LoVo (cell line): ENCODE data around the gene HENMT1.
"Not testable (repeated sequence)": the region's sequence is repeated elsewhere in the genome, so short reads cannot be mapped to it uniquely, and the experiment has no call there.

ENCODE experiments used
- DNase-seq: peaks from one replicate; pipeline ENCODE4 v3.0.0-alpha.2; 2016; ENCODE audit warnings: low spot score

The HENMT1 gene

GRCh38 chr1:108670131-108670773, 9.4 kb upstream of the HENMT1 start:
- no peak for DNase-seq

- DNase-seq = no peak
Measured at GRCh38 chr1:108669679-108670078, 8.8 kb upstream of the HENMT1 start.

GRCh38 chr1:108668777-108669176, 7.9 kb upstream of the HENMT1 start:
- no peak for DNase-seq

- not testable (repeated sequence) for DNase-seq
Measured at GRCh38 chr1:108667422-108667821, 6.5 kb upstream of the HENMT1 start.

GRCh38 chr1:108665771-108666170, 4.9 kb upstream of the HENMT1 start:
- no peak for DNase-seq

- DNase-seq = no peak
Measured at GRCh38 chr1:108665067-108665466, 4.2 kb upstream of the HENMT1 start.

GRCh38 chr1:108664481-108664880, 3.6 kb upstream of the HENMT1 start:
- DNase-seq = no peak

- DNase-seq = no peak
Measured at GRCh38 chr1:108663074-108663473, 2.2 kb upstream of the HENMT1 start.

- no peak for DNase-seq
Measured at GRCh38 chr1:108657356-108658080, 3.4 kb downstream of the HENMT1 start.

- no peak for DNase-seq
Measured at GRCh38 chr1:108653431-108654105, 7.3 kb downstream of the HENMT1 start.

GRCh38 chr1:108646648-108647269, 14.1 kb downstream of the HENMT1 start:
- DNase-seq = peak; percentile 76

- no peak for DNase-seq
Measured at GRCh38 chr1:108646265-108646647, 14.6 kb downstream of the HENMT1 start.

- no peak for DNase-seq
Measured at GRCh38 chr1:108645564-108646184, 15.2 kb downstream of the HENMT1 start.

- DNase-seq = no peak
Measured at GRCh38 chr1:108644984-108645383, 15.9 kb downstream of the HENMT1 start.

GRCh38 chr1:108643492-108644335, 17.2 kb downstream of the HENMT1 start:
- peak; percentile 58 for DNase-seq

GRCh38 chr1:108640863-108641262, 20.0 kb downstream of the HENMT1 start:
- not testable (repeated sequence) for DNase-seq

- no peak for DNase-seq
Measured at GRCh38 chr1:108639899-108640560, 20.9 kb downstream of the HENMT1 start.

- no peak for DNase-seq
Measured at GRCh38 chr1:108636876-108637275, 24.0 kb downstream of the HENMT1 start.

GRCh38 chr1:108634521-108634920, 26.4 kb downstream of the HENMT1 start:
- no peak for DNase-seq

GRCh38 chr1:108628665-108629064, 32.2 kb downstream of the HENMT1 start:
- DNase-seq = no peak

GRCh38 chr1:108627951-108628350, 32.9 kb downstream of the HENMT1 start:
- no peak for DNase-seq
